Keratinocyte (primary cell): ENCODE results near the gene PPP1R14B. TPM values are rescaled to one million over a fixed set of nuclear protein-coding genes. Genes with fewer than 3 reads are reported as not detected.

Source experiments
- DNase-seq: peaks from one replicate; pipeline ENCODE4 v3.0.0-alpha.2; 2011; ENCODE audit warnings: low read depth, missing footprints, low spot score
- FAIRE-seq: peaks from 2 replicates; lab custom pipeline; 2011; peaks lifted over from hg19 to GRCh38; lab: Jason Lieb, UNC
- H2AFZ ChIP-seq: 2 replicates; pipeline ENCODE4 v1.6.0; 2012; ENCODE audit warnings: low read length, control low read depth, inconsistent platforms; ENCODE audit not compliant: control insufficient read depth
- H3K27ac ChIP-seq: 2 replicates; pipeline ENCODE4 v1.5.1; 2011; ENCODE audit warnings: low read length; ENCODE audit not compliant: control insufficient read depth, insufficient read depth
- H3K27me3 ChIP-seq: 3 replicates; pipeline ENCODE4 v1.6.0; 2011; ENCODE audit warnings: low read length; ENCODE audit not compliant: control insufficient read depth, insufficient read depth; ENCODE audit errors: extremely low read depth
- H3K36me3 ChIP-seq, 2 experiments: 2 replicates in 1 of 2; 3 replicates in 1 of 2; pipeline ENCODE4 v1.5.1; 2011; ENCODE audit warnings: low read length in 2 of 2, mild to moderate bottlenecking in 1 of 2; ENCODE audit not compliant: control insufficient read depth in 2 of 2, insufficient read depth in 2 of 2; ENCODE audit errors: extremely low read depth in 1 of 2
- H3K4me1 ChIP-seq: 3 replicates; pipeline ENCODE4 v1.5.1; 2011; ENCODE audit warnings: low read length; ENCODE audit not compliant: control insufficient read depth, insufficient read depth; ENCODE audit errors: extremely low read depth
- H3K4me2 ChIP-seq: 3 replicates; pipeline ENCODE4 v1.6.0; 2011; ENCODE audit warnings: low read depth, low read length; ENCODE audit not compliant: control insufficient read depth, insufficient read depth; ENCODE audit errors: extremely low read depth
- H3K4me3 ChIP-seq, 3 experiments: fragments of 200-600 bp in 1 of 3; sonication (generic) in 1 of 3; 2 replicates in 2 of 3; 3 replicates in 1 of 3; pipeline ENCODE4 v1.5.1; 2011 to 2016; ENCODE audit warnings: low read length in 3 of 3, mild to moderate bottlenecking in 3 of 3, control low read depth in 2 of 3, inconsistent platforms in 1 of 3, low read depth in 1 of 3, mixed read lengths in 1 of 3, mixed run types in 1 of 3, moderate library complexity in 1 of 3; ENCODE audit not compliant: control insufficient read depth in 2 of 3, insufficient read depth in 2 of 3; ENCODE audit errors: extremely low read depth in 1 of 3
- H3K79me2 ChIP-seq: 2 replicates; pipeline ENCODE4 v1.6.0; 2012; ENCODE audit warnings: low read length; ENCODE audit not compliant: control insufficient read depth, insufficient read depth
- H3K9ac ChIP-seq: 3 replicates; pipeline ENCODE4 v1.6.0; 2011; ENCODE audit warnings: low read length; ENCODE audit not compliant: control insufficient read depth, insufficient read depth; ENCODE audit errors: extremely low read depth
- H3K9me1 ChIP-seq: 3 replicates; pipeline ENCODE4 v1.6.0; 2011; ENCODE audit warnings: low read length; ENCODE audit not compliant: control insufficient read depth, insufficient read depth; ENCODE audit errors: extremely low read depth
- H3K9me3 ChIP-seq: 2 replicates; pipeline ENCODE4 v1.5.1; 2012; ENCODE audit warnings: low read depth, low read length; ENCODE audit not compliant: control insufficient read depth
- H4K20me1 ChIP-seq: 3 replicates; pipeline ENCODE4 v1.6.0; 2011; ENCODE audit warnings: low read length; ENCODE audit not compliant: control insufficient read depth, insufficient read depth; ENCODE audit errors: extremely low read depth
- CTCF ChIP-seq, 3 experiments: IDR thresholded peaks in 1 of 3; conservative IDR thresholded peaks in 1 of 3; optimal IDR thresholded peaks in 1 of 3; 2 replicates in 2 of 3; 3 replicates in 1 of 3; pipeline versions ENCODE3 to v1.5.1; 2011; ENCODE audit warnings: low read length in 3 of 3, mild to moderate bottlenecking in 3 of 3, moderate library complexity in 2 of 3, control low read depth in 1 of 3, inconsistent platforms in 1 of 3; ENCODE audit not compliant: insufficient read depth in 2 of 3; ENCODE audit errors: extremely low read depth in 1 of 3
- EZH2 ChIP-seq: IDR thresholded peaks from one replicate; pipeline ENCODE4 v1.6.1; 2012; ENCODE audit warnings: inconsistent platforms, mild to moderate bottlenecking, low read length, moderate library complexity
- dilution Hi-C: fragments of 300-500 bp; cut with MboI; formaldehyde crosslinking; loops from one replicate; pipeline ENCODE4 v1.7.0; 2020; ENCODE audit warnings: low sequenced_read_pairs; ENCODE audit not compliant: extremely low pct_ligation_motif_present
- polyA minus RNA-seq, 3 experiments: library from RNA; depleted of rRNA, polyadenylated mRNA; stranded (reverse); fragments of >200 nt; gene quantifications; 1 replicate in 1 of 3; 2 replicates in 1 of 3; 3 replicates in 1 of 3; pipeline ENCODE4 v1.2.3, GENCODE V29; 2011
- polyA plus RNA-seq, 5 experiments: library from polyadenylated mRNA; depleted of rRNA in 3 of 5; stranded (reverse) in 3 of 5; stranded (forward) in 1 of 5; unstranded in 1 of 5; fragments of >200 nt; gene quantifications; 1 replicate in 1 of 5; 2 replicates in 3 of 5; 3 replicates in 1 of 5; pipeline versions ENCODE4 v1.2.1 to v1.2.3, GENCODE V29; 2011 to 2012; ENCODE audit warnings: missing spikeins in 2 of 5, low read depth in 1 of 5, low replicate concordance in 1 of 5

The PPP1R14B gene
- polyA plus RNA-seq (182 to 254 TPM (median 208 TPM) in 3 replicates), polyA minus RNA-seq (67.7 to 176 TPM (median 81.0 TPM) in 3 replicates)
- 228 TPM for polyA plus RNA-seq (2011; ENCODE audit: low read depth)
- polyA plus RNA-seq (2011; cell fraction: cytosol; rRNA removed) = 136 and 242 TPM in 2 replicates
- 88.4 and 97.8 TPM in 2 replicates for polyA plus RNA-seq (2011; cell fraction: nucleus; rRNA removed)
- polyA plus RNA-seq (2012; ENCODE audit: low replicate concordance) = 206 and 370 TPM in 2 replicates
- 142 TPM for polyA minus RNA-seq (2011; cell fraction: cytosol; rRNA and poly(A)+ RNA removed)
- polyA minus RNA-seq (2011; cell fraction: nucleus; rRNA and poly(A)+ RNA removed) = 24.2 and 30.3 TPM in 2 replicates

- Histone ChIP-seq H3K79me2 (peaks cover 30% of the 10 kb centered on the region), H4K20me1 (no peaks in the 10 kb centered on the region), H3K27me3 (no peaks in the 10 kb centered on the region), H3K9me1 (no peaks in the 10 kb centered on the region), H3K4me1 (peaks cover 36% of the 10 kb centered on the region), H3K9me3 (no peaks in the 10 kb centered on the region), H3K4me3 (peak within 1 kb of the TSS; percentile 87 to 92 (median 88)), H3K4me2 (peak within 1 kb of the TSS; percentile 100), H3K36me3 (peaks cover 6 to 14% of the 10 kb centered on the region in 2 experiments), H3K9ac (peak within 1 kb of the TSS; percentile 95), H3K27ac (peak within 1 kb of the TSS; percentile 94), H2AFZ (peak within 1 kb of the TSS; percentile 68)
- DNase-seq (no peak), FAIRE-seq (no peak)
- dilution Hi-C loops = no loop called here
- TF ChIP-seq EZH2 (no peak), CTCF (optimal IDR thresholded peaks at IDR 0.05 in 1 of 3, IDR thresholded peaks at IDR 0.05 in 1 of 3, conservative IDR thresholded peaks at IDR 0.05 in 1 of 3; ENCODE audit: extremely low read depth in 1 of 3, insufficient read depth in 2 of 3, low read length in 3 of 3) (no peak)
Observed at GRCh38 chr11:64246871-64247728, at the start of gene PPP1R14B. Gene PPP1R14B (minus strand): TSS chr11:64246943. CDS start chr11:64246673, 270 bp downstream.

GRCh38 chr11:64296236-64296635 is 49.5 kb upstream of the PPP1R14B start:
- Histone ChIP-seq H3K9me3 (no peaks in the 10 kb centered on the region), H3K27me3 (peaks cover 68% of the 10 kb centered on the region), H3K9me1 (no peaks in the 10 kb centered on the region), H3K9ac (no peak overlapping the region), H3K27ac (no peak overlapping the region), H2AFZ (no peak overlapping the region), H3K36me3 (no peaks in the 10 kb centered on the region), H3K79me2 (no peaks in the 10 kb centered on the region), H3K4me1 (peaks cover 21% of the 10 kb centered on the region), H4K20me1 (no peaks in the 10 kb centered on the region), H3K4me3 (no peak overlapping the region), H3K4me2 (no peak overlapping the region)
- dilution Hi-C loops = no loop called here
- no peak for FAIRE-seq
- DNase-seq = no peak
- TF ChIP-seq CTCF (optimal IDR thresholded peaks at IDR 0.05 in 1 of 3, IDR thresholded peaks at IDR 0.05 in 1 of 3, conservative IDR thresholded peaks at IDR 0.05 in 1 of 3; ENCODE audit: extremely low read depth in 1 of 3, insufficient read depth in 2 of 3, low read length in 3 of 3) = no peak
- TF ChIP-seq EZH2 = no peak
